HK-2 (cell line): Measurements from ENCODE around the gene TEKTIP1.
"Not testable (repeated sequence)": the region's sequence is repeated elsewhere in the genome, so short reads cannot be mapped to it uniquely, and the experiment has no call there.

Experiments used
- DNase-seq: peaks from one replicate; pipeline ENCODE4 v3.0.0-alpha.2; 2018; ENCODE audit not compliant: unreplicated experiment

TEKTIP1 gene

DNA sequence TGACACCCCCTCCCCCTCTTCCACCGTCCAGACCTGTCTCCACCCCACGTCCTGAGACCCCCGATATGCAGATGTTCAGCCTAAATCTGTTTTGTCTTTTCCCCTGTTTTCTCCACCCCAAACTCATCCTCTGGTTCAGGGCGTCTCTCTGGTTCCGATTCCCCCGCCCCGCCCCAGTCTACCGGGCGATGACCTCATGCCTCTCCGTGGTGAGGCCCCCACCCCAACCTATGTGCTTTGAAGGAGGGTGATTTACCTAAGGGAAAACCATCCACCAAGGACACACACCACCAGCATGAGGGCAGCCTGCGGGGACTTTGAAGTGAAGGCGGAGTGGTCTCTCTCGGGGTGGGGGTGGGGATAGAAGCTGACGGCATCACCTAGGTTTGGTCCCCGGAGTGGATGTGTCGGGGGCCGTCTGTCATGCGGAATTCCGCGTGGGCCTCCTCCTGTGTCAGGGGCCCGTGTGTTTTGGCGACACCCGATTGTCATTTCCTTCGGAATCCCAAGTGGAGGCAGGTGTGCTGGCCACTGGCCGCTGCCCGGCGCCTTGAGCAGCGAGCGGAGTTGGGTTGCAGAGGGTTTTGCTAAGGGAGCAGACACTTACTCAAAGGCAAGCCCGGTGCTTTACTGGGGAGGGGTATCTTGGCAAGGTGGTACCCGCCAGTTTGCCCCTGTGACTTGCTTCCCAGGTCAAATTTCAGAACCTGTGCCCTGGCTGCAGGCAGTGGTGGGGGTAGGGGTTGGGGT is 31.4 kb upstream of the TEKTIP1 start:
- DNase-seq = no peak

DNA sequence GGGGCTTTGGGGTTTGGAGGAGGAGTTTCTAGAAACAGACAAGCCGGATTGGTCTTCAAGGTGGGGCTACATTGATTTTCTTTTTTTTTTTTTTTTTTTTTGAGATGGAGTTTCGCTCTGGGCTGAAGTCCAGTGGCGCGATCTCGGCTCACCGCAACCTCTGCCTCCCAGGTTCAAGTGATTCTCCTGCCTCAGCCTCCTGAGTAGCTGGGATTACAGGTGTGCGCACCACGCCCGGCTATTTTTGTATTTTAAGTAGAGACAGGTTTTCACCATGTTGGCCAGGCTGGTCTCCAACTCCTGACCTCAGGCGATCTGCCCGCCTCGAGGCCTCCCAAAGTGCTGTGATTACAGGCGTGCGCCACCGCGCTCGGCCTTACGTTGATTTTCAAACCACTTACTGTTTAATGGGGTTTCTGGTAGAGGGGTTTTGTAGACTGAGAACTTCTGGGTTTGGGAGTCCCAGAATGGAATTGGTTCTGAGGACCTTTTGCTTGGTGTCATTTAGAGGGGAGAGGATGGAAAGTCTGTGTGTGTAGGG is 30.8 kb upstream of the TEKTIP1 start:
- not testable (repeated sequence) for DNase-seq

DNA sequence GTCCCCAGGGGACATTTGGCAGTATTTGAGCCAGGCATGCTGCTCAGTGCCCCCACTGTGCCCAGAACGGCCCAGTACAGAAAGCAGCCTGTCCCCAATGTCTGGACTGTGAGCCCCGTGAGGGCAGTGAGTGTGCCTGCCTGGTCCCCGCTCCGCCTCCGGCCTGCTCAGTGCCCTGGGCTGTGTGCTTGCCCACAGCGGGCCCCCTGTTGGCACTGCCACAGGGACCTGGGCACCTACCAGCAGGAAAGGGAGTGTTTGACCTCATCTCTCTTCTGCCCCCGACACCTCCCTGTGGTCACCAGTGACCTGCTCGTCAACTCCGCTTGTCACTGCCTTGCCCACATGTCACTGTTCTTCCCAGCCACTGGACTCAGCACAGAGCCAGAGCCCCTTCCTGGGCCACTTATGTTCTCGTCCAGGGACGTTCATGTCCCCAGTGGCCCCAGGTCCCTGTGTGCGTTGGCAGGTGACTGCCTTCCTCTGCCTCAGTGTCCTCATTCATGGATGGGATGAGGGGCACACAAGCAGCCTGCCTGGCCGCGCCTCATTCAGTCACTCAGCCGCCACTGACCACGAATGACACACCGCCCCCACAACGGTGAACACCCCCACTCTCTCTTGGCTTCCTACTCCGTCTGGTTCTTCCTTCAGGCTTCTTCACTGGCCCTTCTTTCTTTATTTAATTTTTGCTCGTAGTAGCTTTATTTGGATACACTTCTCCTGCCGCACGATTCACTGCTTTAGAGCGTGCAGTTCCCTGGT is 30.0 kb upstream of the TEKTIP1 start:
- no peak for DNase-seq

DNA sequence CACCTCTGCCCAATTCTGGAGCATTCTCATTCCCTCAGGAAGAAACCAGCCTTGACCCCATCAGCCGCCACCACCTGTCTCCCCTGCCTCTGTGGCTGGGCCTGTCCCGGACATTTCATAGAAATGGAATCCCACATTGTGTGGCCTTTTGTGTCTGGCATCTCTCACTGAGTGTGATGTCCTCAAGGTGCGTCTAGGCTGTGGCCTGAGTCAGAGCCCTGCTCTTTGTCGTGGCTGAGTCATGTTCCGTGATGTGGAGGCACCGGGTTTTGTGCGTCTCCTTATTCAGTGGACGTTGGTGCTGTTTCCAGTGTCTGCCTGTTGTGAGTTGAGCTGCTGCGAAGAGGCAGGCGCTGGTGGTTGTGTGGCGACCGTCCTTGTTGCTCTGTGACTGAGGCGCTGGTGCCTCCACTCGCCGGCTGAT is 29.4 kb upstream of the TEKTIP1 start:
- DNase-seq = peak; percentile 52

DNA sequence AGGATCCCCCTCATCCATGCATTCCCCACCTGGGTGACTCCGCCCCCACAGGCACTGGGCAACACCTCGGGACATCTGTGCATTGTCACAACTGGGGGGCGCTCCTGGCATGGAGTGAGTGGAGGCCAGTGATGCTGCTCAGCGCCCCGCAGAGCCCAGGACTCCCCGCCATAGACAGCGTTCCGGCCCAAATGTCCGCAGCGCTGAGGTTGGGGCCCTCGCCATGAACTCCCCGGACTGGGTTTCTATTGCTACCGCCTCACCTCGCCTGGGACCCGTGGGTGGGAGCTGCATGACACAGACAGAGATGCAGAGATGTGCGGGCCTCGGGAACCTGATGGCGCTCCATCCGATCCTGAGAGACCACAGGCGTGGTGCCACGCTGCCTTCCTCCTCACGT is 28.2 kb upstream of the TEKTIP1 start:
- no peak for DNase-seq

DNA sequence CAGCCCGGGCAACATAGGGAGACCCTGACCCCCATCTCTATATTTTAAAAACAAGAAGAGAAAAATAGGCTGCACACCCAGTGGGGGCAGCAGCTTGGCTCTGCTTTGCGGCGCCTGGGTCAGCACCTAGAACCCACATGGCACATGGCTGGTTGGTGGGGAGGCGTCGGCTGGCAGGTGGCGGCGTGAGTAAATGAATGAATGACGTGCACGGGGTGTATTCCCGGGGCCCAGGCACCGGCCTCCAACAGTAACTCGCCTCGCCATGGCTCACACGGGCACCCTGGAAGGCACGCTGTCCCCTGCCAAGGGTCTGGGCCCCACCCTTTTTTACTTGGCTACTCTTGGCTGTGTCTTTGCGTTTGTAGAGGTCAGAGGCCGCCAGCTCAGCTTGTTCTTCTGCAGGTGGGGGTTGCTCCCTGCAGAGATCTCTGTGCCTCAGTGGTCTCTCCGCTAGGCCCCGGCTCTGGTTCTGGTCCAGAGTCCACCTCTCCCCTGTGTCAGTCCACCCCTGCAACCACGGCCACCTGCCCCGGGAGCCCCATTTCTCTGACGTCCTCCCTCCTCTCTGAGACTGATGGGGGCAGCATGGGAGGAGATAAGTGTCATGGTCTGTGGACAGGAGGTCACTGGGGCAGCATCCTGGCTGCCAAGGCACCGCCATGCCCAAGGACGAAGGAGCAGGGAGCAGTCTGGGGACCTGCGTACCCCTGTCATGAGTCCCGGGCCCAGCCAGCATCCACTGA is 27.3 kb upstream of the TEKTIP1 start:
- DNase-seq = no peak

DNA sequence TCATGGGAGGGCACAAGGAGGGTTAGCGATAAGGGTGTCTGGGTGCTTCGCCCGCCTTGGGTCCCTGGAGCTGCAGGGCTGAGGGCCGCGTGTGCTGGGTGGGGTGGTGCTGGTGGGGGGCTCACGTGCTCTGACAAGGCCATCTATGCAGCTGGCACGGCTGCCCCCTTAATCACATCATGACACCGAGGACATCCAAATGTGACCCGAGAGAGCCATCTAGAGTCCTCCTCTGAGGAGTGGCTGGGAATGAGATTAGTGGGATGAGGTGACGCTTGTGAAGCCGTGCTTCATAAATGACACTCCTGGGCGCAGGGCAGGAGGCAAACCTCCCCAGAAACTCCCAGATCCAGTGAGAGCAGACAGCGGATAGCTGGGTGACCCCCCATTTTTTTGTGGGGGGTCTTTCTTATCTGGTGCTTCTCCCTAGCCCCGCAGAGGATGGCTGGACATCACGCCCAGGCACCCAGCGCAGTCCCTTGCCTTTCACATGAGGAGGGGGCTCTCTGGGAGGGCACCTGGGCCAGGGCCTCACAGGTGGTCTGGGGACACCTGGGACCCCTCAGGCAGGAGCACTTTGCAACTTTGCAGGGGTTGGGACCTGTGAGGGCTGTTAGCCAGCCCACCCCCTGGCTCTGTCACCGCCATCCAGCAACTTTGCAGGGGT is 26.3 kb upstream of the TEKTIP1 start:
- no peak for DNase-seq

DNA sequence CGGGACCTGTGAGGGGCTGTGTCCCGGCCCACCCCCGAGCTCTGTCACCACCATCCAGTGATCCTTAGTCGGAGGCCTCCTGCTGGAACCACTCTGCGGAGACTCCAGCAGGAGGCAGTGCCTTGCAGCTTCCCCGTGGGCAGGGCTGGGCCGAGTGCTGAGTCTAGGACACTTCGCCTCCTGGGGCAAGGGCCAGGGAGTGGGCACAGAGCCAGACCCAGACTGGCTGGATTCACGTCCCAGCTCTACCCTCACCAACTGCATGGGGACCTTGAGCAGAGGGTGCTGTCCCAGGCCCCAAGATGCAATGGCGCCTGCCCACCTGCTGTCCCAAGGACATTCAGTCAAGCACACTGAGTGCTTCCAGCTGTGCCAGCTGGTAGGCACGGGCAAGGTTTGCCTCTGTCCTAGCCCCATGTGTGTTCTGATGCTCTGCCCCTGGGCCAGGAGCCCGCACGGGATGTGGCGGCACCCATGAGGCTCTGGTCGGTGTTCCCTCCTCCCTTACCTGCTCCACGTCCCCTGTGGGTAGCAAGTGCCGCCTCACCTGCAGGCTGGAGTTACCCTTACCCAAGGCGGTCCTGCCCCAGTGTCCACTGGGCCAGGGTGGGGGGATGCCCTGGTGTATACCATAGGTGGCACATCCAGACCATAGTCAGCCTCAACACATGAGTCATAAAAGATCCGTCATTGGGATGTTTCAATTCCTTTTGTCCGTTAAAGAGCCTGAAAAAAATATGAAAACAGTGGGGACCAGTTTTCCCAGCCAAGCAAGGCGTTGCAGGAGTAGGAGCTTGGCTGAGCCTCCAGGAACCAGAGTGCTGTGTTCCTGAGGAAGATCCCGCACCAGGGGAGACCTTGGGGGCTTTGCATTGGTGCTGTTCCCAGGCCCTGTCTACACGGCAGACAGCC is 25.5 kb upstream of the TEKTIP1 start:
- no peak for DNase-seq

DNA sequence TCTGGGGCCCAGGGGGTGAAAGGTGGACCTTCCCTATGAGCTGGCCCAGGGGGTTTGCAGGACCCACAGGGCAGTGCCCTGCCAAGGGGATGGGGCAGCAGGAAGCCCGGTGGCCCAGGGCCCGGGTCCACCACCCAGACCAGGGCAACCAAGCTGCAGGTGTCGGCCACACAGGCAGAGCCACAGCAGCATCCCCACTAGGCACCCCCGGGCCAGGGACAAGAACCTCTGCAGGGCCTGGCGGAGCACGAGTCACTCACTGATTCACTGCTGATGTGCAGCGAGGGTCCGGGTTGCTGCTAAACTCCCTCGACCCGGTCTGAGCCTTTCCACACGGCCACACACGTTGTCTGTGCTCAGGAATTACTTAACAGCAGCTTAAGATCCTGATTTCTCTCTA is 24.0 kb upstream of the TEKTIP1 start:
- no peak for DNase-seq

DNA sequence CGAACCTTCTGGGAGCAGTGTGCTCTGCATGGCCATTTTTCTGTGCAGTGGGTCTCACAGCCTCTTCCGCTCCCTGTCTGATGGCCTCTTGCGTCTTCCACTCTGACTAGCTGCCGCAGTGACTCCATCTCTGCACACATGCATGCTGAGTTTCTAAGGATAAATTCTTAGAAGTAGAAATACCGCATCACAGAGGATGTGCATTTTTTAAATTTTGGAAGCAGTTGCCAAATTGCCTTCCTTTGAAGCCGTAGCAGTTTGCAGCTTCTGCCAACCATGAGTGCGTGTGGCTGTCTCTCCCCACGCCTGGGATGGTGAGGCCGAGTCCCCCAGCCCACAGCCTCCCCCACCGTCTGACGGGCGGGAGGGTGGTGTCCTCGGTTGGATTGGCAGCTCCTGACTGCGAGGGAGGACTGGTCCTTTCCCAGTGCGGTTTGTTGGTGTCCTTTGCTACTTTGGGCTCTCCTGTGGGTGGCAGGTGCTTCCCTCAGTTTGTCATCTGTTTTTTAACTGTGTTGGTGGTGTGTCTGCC is 23.0 kb upstream of the TEKTIP1 start:
- no peak for DNase-seq

DNA sequence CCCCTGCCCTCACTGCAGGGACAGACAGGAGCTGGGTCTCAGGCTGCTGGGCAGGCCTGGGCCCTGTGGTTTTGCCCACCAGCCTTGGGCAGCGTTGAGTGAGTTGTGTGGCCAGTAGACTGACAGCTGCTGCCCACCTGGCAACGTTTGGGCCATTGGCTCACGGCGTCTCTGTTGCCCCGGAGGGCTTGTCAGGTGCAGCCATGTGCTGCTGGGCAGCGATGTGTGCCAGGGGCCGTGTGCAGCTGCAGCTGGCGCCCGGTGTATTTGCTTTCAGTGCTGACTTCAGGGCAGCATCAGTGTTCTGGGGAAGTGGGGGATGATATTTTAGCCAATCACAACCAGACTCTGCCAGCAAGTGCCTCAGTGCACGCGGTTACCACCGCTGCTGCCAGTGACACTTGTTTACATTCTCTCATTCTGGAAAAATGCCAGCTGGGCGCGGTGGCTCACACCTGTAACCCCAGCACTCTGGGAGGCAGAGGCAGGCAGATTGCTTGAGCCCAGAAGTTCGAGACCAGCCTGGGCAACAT is 22.2 kb upstream of the TEKTIP1 start:
- DNase-seq = no peak

DNA sequence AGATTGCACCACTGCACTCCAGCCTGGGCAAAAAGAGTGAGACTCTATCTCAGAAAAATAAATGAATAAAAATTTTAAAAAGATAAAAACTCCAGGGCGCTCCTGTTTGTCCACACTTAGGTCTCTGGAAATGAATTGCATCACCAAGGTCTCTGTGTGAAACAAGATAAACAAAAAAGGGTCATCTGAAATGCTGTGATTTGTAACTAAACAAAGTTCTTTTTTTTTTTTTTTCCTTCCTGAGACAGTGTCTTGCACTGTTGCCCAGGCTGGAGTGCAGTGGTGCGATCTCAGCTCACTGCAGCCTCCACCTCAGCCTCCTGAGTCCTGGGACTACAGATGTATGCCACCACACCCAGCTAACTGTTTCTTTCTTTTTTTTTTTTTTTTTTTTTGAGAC is 21.3 kb upstream of the TEKTIP1 start:
- DNase-seq = no peak

DNA sequence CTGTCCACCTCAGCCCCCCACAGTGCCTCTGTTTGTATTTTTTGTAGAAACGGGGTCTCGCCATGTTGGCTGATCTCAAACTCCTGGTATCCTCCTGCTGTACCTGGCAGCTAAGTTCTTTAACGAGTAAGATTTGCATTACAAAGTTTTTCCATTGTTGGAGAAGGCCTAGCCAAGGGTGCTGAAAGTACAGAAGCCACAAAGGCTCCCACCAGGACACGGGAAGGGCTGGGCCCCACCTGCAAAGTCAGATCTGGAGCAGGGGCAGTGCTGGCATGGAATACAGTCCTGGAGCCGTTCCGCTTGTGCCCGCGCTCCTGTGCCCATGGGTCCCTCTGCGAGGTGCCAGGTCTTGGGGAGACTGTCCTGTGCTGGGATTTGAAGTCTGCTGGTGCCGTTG is 20.7 kb upstream of the TEKTIP1 start:
- no peak for DNase-seq

DNA sequence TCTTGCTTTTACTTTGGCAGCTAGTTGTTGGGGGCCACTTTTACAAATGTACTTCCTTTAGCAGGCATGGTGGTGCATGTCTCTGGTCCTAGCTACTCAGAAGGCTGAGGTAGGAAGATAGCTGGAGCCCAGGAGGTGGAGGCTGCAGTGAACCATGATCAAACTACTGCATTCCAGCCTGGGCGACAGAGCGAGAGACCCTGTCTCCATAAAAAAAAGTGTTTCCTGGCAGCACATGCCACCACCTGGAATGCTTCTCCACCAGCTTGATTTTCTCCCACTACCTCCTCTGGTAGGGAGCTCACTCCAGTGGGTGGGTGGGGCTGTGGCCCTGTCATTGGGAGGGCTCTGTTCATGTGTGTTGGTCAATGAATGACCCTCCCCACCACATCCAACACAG is 20.3 kb upstream of the TEKTIP1 start:
- no peak for DNase-seq

DNA sequence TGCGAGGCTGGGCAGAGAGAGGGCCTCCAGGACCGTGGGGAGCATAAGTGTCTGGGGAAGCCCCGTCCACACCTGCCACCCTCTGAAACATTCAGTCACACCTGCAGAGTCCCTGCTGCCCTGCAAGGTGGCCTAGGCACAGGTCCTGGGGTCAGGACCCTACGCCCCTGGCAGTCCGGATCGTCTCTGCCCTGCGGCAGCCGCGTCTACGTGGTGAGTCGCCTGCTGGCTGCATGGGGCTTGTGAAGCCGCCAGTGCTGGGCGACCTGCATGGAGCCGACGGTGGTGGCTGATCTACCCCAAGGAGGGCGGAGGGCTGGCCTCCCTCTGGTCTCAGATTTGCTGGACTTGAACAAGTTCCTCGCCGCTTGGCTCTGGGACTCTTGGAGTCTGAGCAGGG is 19.8 kb upstream of the TEKTIP1 start:
- no peak for DNase-seq

DNA sequence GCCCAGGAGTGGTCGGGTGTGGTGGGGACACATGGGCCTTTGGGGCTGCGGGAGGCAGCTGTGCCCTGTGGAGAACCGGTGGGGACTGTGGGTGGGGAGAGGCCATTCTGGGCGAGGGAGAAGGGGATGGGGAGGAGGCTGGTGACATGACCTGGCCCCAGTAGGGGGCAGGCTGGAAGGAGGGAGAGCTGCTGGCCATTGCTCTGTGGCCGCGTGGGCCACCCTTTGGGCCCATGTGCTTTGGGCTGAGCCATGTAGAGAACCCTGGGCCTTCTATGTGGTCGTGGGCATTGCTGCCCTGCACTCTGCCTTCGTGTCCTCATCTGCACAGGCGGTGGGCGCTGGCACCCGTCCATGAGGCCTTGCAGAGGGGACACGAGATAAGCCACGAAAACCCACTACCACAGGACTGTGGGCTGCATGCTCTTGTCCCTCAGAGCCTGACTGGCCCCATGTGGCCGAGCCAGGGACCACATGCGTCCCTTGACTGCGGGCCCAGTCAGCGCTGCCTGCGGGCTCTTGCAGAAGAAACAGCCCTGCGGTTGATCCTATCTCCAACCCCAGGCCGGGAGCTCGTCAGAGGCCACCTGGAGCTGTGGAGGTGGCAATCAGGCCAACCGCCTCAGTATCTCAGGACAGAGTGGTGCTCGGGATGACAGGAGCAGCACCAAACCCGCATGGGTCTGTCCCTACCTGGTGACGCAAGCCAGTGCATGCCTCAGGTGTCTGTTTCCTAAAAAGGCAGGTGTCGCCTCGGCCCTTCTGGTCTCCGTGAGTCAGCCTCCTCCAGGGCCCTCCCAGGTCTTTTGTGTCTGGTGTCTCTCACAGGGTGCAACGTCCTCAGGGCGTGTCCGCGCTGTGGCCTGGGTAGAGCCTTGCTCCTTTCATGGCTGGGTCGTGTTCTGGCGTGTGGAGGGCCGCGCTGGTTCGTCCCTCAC is 18.5 kb upstream of the TEKTIP1 start:
- no peak for DNase-seq

DNA sequence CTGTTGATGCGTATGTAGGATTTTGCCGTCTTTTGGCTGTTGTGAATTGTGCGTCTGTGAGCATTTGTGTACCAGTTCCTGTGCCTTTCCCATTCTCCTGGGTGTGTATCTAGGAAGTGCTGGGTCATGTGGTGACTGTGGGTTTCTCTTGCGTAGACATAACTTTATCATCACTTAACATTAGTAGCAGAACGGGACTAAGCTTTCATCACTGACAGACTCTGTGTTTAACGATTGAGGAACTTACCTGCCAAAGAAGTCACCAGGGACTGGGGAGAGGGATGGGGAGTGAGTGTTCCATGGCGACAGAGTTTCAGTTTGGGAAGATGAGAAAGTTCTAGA is 17.9 kb upstream of the TEKTIP1 start:
- no peak for DNase-seq

DNA sequence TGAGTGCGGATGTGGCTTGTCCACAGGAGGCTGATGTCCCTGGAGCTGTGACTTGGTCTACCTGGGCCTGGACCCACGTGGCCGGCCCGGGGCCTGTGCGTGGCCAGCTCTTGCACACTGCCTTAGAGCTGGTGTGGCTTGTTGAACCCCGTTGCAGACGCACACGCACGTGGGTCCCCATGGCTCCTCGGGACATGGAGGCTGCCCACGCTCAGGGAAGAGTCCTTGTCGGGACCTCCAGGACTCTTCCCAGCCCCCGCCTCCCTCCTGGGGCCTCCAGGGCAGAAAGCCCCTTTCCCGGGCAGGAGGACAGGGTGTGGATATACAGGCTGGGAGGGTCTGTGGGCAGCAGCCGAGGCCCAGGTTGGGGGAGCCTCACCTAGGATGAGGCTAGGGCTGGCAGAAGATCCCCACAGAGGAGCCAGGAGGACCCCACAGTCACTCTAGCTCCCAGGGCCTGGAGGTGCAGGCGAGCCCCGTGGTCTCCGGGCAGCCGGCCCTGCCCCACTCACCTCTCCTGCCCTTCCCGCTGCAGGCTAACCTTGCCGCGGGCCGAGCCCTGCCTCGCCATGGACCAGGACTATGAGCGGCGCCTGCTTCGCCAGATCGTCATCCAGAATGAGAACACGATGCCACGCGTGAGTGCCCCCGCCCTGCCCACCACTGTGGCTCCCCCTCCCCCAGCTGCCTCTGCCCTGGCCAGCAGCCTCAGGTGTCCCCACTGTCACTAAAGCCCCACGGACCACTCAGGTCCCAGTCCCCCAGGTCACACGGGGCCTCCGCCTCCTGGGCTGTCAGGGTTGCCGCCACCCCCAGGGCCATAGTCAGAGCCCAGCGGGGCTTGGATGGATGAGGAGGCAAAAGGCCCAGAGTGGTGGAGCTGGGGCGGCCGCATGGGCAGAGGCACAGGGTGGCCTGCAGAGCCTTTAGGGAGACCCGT is 16.3 kb upstream of the TEKTIP1 start:
- DNase-seq = no peak
